ENCODE data around the gene RS1.

- TF ChIP-seq, protein P1, sequence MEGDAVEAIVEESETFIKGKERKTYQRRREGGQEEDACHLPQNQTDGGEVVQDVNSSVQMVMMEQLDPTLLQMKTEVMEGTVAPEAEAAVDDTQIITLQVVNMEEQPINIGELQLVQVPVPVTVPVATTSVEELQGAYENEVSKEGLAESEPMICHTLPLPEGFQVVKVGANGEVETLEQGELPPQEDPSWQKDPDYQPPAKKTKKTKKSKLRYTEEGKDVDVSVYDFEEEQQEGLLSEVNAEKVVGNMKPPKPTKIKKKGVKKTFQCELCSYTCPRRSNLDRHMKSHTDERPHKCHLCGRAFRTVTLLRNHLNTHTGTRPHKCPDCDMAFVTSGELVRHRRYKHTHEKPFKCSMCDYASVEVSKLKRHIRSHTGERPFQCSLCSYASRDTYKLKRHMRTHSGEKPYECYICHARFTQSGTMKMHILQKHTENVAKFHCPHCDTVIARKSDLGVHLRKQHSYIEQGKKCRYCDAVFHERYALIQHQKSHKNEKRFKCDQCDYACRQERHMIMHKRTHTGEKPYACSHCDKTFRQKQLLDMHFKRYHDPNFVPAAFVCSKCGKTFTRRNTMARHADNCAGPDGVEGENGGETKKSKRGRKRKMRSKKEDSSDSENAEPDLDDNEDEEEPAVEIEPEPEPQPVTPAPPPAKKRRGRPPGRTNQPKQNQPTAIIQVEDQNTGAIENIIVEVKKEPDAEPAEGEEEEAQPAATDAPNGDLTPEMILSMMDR (IDR thresholded peaks at IDR 0.05) = no peak
- no peak for TF ChIP-seq POLR2A (IDR thresholded peaks at IDR 0.05)
Measured at GRCh38 chrX:18654875-18655836, 16.8 kb downstream of the RS1 start.

Measured in right lobe of liver (tissue), 4 donors.